Fibroblast of mammary gland (primary cell): ENCODE results near the gene ARHGEF16.
A peak's percentile ranks its signal among the peaks of the same experiment; 100 is the strongest.

Experiments
- DNase-seq: peaks from one replicate; pipeline ENCODE4 v3.0.0-alpha.2; 2010; ENCODE audit warnings: low read depth
- H3K4me3 ChIP-seq: 2 replicates; pipeline ENCODE4 v1.5.1; 2011; ENCODE audit warnings: low read depth, mild to moderate bottlenecking, low read length, moderate library complexity; ENCODE audit not compliant: control insufficient read depth
- CTCF ChIP-seq: conservative IDR thresholded peaks from 2 replicates; pipeline ENCODE4 v1.5.1; 2011; ENCODE audit warnings: low read depth, low read length, inconsistent platforms; ENCODE audit not compliant: control insufficient read depth, insufficient read depth

ARHGEF16 gene

DNA sequence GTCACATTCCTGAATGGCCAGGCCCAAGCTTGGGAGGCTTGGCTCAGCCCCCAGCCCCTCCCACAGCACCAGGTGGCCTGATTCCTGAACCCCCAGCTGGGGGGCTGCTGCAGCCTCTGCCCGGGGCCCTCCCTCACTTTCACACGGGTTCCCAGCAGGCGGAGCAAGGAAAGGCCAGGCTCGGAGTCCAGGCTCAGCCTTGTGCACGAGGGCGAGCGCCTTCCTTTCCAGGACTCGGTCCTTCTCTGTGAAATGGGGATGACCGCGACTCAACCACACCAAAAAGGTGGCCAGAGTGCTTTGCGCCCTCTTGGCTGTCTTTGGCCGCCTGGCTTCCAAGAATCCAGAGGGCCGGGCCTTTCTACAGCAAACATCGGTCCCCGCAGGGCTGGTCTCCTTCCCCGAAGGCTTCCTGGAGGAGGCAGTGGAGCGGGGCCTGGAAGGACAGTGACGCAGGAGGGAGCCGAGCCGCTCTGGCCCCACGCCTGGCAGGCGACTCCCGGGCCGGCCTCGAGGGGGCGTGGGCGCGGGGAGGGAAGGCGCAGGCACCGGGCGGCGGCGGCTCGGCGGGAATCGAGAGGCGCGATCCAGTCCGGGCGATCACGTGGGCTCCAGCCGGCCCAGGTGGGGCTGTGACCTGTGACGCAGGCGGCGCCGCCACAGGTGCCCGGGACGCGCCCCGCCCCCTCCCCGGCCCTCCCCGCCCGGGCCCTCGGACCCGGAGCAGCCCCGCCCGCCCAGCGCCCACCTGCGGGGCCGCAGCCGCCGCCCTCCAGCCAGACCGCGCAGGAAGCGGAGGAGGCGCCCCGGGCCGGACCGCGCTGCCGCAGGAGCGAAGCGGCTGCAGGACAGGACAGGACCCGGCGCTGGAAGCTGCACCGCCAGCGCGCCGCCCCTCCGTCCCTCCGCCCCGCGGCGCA is at the start of gene ARHGEF16:
ARHGEF16 (plus strand) TSS at position 775 of the 920 bp plus-strand sequence. CDS start 8,420 bp downstream, outside the sequence.
- TF ChIP-seq CTCF: no peak
- peak; percentile 12 for DNase-seq
- H3K4me3 ChIP-seq: no peak within 1 kb of the TSS

DNA sequence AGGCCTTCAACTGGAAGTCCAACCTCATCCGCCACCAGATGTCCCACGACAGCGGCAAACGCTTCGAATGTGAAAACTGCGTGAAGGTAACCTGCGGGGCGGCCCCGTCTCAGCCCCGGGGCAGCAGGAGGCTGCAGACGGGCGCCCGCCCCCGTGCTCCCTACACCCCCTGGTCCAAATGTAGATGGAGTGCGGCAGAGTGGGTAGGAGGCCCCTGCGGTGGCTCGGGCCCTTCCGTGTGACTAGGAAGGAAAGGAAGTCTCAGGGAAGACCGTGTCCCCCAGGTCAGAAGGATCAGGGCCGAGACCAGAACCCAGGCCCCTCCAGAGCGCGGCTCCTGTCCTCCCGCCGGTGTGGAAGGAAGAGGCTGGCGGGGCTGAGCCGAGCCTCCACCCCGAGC is 49.7 kb upstream of the ARHGEF16 start:
- no peak overlapping the region for H3K4me3 ChIP-seq
- DNase-seq: no peak
- TF ChIP-seq CTCF: no peak

GRCh38 chr1:3405491-3405890 is 49.0 kb upstream of the ARHGEF16 start:
- H3K4me3 ChIP-seq: no peak overlapping the region
- DNase-seq: no peak
- no peak for TF ChIP-seq CTCF

- no peak for TF ChIP-seq CTCF
- no peak overlapping the region for H3K4me3 ChIP-seq
- DNase-seq: no peak
Observed at GRCh38 chr1:3405974-3406867, 48.2 kb upstream of the ARHGEF16 start.

GRCh38 chr1:3407021-3407420 is 47.4 kb upstream of the ARHGEF16 start:
- TF ChIP-seq CTCF: no peak
- H3K4me3 ChIP-seq: no peak overlapping the region
- no peak for DNase-seq

GRCh38 chr1:3408751-3409266 is 45.7 kb upstream of the ARHGEF16 start:
- H3K4me3 ChIP-seq: no peak overlapping the region
- no peak for TF ChIP-seq CTCF
- DNase-seq: no peak
